Panc1 (cell line): ENCODE measurements around the gene BIRC7. TPM values are rescaled to one million over a fixed set of nuclear protein-coding genes. Genes with fewer than 3 reads are reported as not detected.

Experiments used
- ATAC-seq: fragments of 200-7000 bp; cut with Tn5 transposase; 2 replicates; pipeline ENCODE4 v1.9.1; 2020; ENCODE audit warnings: mild to moderate bottlenecking, moderate library complexity
- BruUV-seq: library from RNA; stranded (reverse); fragments of 400-500 nt; replicated peaks from 2 replicates; lab custom pipeline; 2021; lab: Mats Ljungman, UMichigan
- CTCF ChIA-PET: fragments of 300-600 bp; sonication (Branson Sonifier 250); formaldehyde crosslinking; loops from one replicate; lab custom pipeline; 2022; ENCODE audit warnings: antibody characterized with exemption; lab: Charles Lee
- POLR2A ChIA-PET: fragments of 300-600 bp; sonication (Branson Sonifier 250); formaldehyde crosslinking; loops from one replicate; lab custom pipeline; 2022; ENCODE audit warnings: antibody characterized with exemption; lab: Charles Lee
- DNase-seq: peaks from one replicate; pipeline ENCODE4 v3.0.0-alpha.2; 2010; ENCODE audit warnings: low read depth, low spot score
- H3K27ac ChIP-seq: 2 replicates; pipeline ENCODE4 v1.5.1; 2011; ENCODE audit warnings: mild to moderate bottlenecking, low read length, inconsistent platforms
- H3K27me3 ChIP-seq: fragments of 200-500 bp; sonication (Bioruptor generic); 2 replicates; pipeline ENCODE4 v1.6.0; 2014; ENCODE audit warnings: low read length, inconsistent platforms; ENCODE audit not compliant: control insufficient read depth, insufficient read depth
- H3K36me3 ChIP-seq: fragments of 200-500 bp; sonication (Bioruptor generic); 2 replicates; pipeline ENCODE4 v1.5.1; 2014; ENCODE audit warnings: inconsistent platforms, mild to moderate bottlenecking, low read length, moderate library complexity; ENCODE audit not compliant: control insufficient read depth, insufficient read depth
- H3K4me1 ChIP-seq: 2 replicates; pipeline ENCODE4 v1.5.1; 2011; ENCODE audit warnings: inconsistent platforms, mild to moderate bottlenecking, low read length, moderate library complexity; ENCODE audit not compliant: control insufficient read depth, insufficient read depth
- H3K4me3 ChIP-seq, 2 experiments: 2 replicates each; pipeline ENCODE4 v1.5.1; 2011 to 2012; ENCODE audit warnings: low read depth in 2 of 2, low read length in 2 of 2, mild to moderate bottlenecking in 2 of 2, inconsistent platforms in 1 of 2, moderate library complexity in 1 of 2
- H3K9me3 ChIP-seq: fragments of 200-500 bp; sonication (Bioruptor generic); 2 replicates; pipeline ENCODE4 v1.5.1; 2014; ENCODE audit warnings: low read depth, mild to moderate bottlenecking, inconsistent platforms, low read length, moderate library complexity; ENCODE audit not compliant: control insufficient read depth, insufficient read depth
- POLR2AphosphoS5 ChIP-seq: IDR thresholded peaks from 2 replicates; pipeline ENCODE4 v1.6.1; 2012; ENCODE audit warnings: mild to moderate bottlenecking, low read depth, low read length, moderate library complexity
- SIN3A ChIP-seq: IDR thresholded peaks from 2 replicates; pipeline ENCODE4 v1.6.1; 2012; ENCODE audit warnings: low read depth, mild to moderate bottlenecking, low read length, moderate library complexity, borderline replicate concordance; ENCODE audit not compliant: insufficient read depth
- TCF7L2 ChIP-seq: IDR thresholded peaks from 2 replicates; pipeline ENCODE4 v1.6.1; 2011; ENCODE audit warnings: mild to moderate bottlenecking, low read depth, low read length, inconsistent platforms
- in situ Hi-C: cut with HindIII; loops from 2 replicates; pipeline ENCODE4 v1.10.0; 2016; ENCODE audit warnings: low sequenced_read_pairs, low pct_unique_long_range_greater_than_20kb
- intact Hi-C: fragments of 100-400 bp; cut with micrococcal nuclease; formaldehyde crosslinking; loops from one replicate; pipeline ENCODE4 v1.10.0; 2022; ENCODE audit not compliant: unreplicated experiment
- total RNA-seq: library from RNA; stranded (reverse); gene quantifications from one replicate; pipeline ENCODE4 v1.2.1, GENCODE V29; 2021; ENCODE audit not compliant: unreplicated experiment
- TF ChIP-seq, protein P1 (sequence below): fragments of 450-650 bp; IDR thresholded peaks from 2 replicates; pipeline ENCODE4 v1.5.1; 2017; ENCODE audit warnings: mild to moderate bottlenecking
- TF ChIP-seq, protein P2 (sequence below), 2 experiments: IDR thresholded peaks; 2 replicates each; pipeline ENCODE4 v1.6.1; 2011 to 2012; ENCODE audit warnings: low read depth in 2 of 2, control low read depth in 1 of 2, low read length in 1 of 2, mild to moderate bottlenecking in 1 of 2, moderate library complexity in 1 of 2; ENCODE audit not compliant: insufficient read depth in 1 of 2

BIRC7 gene
- total RNA-seq, 1 experiment from 2014 or later, result 9.0 TPM

DNA sequence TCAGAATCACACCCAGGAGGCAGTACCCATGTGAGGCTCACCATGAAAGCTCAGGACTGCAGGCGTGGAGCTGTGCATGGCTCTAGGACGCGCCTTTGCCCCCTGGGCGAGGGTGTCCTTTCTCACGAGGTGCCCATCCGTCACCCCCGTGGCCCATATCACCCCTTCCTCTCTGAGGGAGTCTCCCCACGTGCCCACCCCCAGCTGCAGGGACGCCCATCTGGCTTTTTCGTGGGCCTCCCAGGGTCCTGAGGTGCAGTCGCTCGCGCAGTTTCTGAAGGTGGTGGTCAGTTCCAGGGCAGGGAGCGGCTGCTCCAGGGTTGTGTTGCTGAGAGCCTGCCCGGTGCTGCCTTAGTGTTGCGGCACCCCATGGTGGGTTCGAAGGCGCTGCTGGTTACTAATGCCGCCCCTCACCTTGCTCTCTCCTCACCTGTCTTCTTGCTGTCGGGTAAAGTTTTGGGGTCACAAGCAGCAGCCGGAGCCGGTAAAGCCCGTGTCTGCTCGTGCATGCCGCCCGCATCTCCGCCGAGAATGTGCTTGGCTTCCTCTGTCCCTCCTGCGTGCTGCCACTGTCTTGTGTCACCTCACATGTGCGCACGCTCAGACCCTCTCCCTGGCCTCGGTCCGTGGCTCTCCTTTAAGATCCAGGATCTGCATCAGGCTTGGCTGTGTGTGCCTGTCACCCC is 47.8 kb downstream of the BIRC7 start:
- CTCF ChIA-PET, result no interaction called here
- no TSS peak for BruUV-seq
- in situ Hi-C loops (loop anchor here (25.0 kb wide), 1 partner anchor 104 kb away; no protein-coding TSS in a partner anchor), intact Hi-C loops (no loop called here)
- TF ChIP-seq SIN3A (no peak), POLR2AphosphoS5 (no peak), TCF7L2 (no peak)
- TF ChIP-seq, protein P1, sequence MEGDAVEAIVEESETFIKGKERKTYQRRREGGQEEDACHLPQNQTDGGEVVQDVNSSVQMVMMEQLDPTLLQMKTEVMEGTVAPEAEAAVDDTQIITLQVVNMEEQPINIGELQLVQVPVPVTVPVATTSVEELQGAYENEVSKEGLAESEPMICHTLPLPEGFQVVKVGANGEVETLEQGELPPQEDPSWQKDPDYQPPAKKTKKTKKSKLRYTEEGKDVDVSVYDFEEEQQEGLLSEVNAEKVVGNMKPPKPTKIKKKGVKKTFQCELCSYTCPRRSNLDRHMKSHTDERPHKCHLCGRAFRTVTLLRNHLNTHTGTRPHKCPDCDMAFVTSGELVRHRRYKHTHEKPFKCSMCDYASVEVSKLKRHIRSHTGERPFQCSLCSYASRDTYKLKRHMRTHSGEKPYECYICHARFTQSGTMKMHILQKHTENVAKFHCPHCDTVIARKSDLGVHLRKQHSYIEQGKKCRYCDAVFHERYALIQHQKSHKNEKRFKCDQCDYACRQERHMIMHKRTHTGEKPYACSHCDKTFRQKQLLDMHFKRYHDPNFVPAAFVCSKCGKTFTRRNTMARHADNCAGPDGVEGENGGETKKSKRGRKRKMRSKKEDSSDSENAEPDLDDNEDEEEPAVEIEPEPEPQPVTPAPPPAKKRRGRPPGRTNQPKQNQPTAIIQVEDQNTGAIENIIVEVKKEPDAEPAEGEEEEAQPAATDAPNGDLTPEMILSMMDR, result no peak
- TF ChIP-seq, protein P2, sequence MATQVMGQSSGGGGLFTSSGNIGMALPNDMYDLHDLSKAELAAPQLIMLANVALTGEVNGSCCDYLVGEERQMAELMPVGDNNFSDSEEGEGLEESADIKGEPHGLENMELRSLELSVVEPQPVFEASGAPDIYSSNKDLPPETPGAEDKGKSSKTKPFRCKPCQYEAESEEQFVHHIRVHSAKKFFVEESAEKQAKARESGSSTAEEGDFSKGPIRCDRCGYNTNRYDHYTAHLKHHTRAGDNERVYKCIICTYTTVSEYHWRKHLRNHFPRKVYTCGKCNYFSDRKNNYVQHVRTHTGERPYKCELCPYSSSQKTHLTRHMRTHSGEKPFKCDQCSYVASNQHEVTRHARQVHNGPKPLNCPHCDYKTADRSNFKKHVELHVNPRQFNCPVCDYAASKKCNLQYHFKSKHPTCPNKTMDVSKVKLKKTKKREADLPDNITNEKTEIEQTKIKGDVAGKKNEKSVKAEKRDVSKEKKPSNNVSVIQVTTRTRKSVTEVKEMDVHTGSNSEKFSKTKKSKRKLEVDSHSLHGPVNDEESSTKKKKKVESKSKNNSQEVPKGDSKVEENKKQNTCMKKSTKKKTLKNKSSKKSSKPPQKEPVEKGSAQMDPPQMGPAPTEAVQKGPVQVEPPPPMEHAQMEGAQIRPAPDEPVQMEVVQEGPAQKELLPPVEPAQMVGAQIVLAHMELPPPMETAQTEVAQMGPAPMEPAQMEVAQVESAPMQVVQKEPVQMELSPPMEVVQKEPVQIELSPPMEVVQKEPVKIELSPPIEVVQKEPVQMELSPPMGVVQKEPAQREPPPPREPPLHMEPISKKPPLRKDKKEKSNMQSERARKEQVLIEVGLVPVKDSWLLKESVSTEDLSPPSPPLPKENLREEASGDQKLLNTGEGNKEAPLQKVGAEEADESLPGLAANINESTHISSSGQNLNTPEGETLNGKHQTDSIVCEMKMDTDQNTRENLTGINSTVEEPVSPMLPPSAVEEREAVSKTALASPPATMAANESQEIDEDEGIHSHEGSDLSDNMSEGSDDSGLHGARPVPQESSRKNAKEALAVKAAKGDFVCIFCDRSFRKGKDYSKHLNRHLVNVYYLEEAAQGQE (IDR thresholded peaks at IDR 0.05; ENCODE audit: insufficient read depth in 1 of 2, low read depth in 2 of 2, low read length in 1 of 2), result no peak
- Histone ChIP-seq H3K36me3 (no peaks in the 10 kb centered on the region; the same call in 1 of the 2 replicates), H3K4me1 (no peaks in the 10 kb centered on the region), H3K4me3 (no peak overlapping the region), H3K9me3 (no peaks in the 10 kb centered on the region), H3K27ac (no peak overlapping the region), H3K27me3 (no peaks in the 10 kb centered on the region)
- POLR2A ChIA-PET, result no interaction called here
- DNase-seq, result no peak
- no peak for ATAC-seq

DNA sequence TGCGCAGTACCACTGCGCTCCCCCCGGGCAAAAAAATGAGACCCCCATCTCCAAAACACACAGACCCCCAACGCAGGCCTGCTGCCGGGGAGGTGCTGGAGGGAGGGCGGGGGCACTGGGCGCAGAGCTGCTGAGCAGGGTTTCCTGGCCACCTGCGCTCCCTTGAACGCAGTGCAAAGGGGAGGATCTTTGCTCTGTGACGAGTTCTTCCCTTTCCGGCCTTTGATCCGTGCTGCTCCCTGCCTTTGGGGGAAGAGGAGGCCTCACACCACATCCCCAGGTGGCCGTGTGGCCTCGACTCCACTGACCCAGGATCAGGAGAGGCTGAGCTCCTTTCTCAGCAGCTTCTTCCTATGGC is 48.4 kb downstream of the BIRC7 start:
- Histone ChIP-seq H3K27ac (no peak overlapping the region), H3K4me1 (no peaks in the 10 kb centered on the region), H3K27me3 (no peaks in the 10 kb centered on the region), H3K36me3 (no peaks in the 10 kb centered on the region; the same call in 1 of the 2 replicates), H3K4me3 (no peak overlapping the region), H3K9me3 (no peaks in the 10 kb centered on the region)
- CTCF ChIA-PET, result no interaction called here
- TF ChIP-seq POLR2AphosphoS5, result no peak
- TF ChIP-seq, protein P1, result no peak
- TF ChIP-seq SIN3A, result no peak
- no peak for TF ChIP-seq TCF7L2
- TF ChIP-seq, protein P2 (IDR thresholded peaks at IDR 0.05; ENCODE audit: insufficient read depth in 1 of 2, low read depth in 2 of 2, low read length in 1 of 2), result no peak
- in situ Hi-C loops (loop anchor here (25.0 kb wide), 1 partner anchor 103 kb away; no protein-coding TSS in a partner anchor), intact Hi-C loops (no loop called here)
- ATAC-seq (no peak), DNase-seq (no peak)
- BruUV-seq, result no TSS peak
- POLR2A ChIA-PET, result no interaction called here
